Effector memory CD8-positive, alpha-beta T cell (primary cell): ENCODE measurements around the gene CTSF.

Experiments used
- ATAC-seq: fragments of 150-1000 bp; cut with Tn5 transposase; replicated peaks from 2 replicates; pipeline ENCODE4 v1.10.0; 2021; ENCODE audit warnings: mild to moderate bottlenecking, moderate library complexity
- DNase-seq, 3 experiments: peaks; one replicate each; pipeline ENCODE4 v3.0.0; 2021
- H3K27ac Mint-ChIP-seq, 2 donors: one replicate each; pipeline ENCODE4 v1.8.0; 2022; ENCODE audit warnings: mild to moderate bottlenecking in 2 of 2, mixed read lengths in 2 of 2, moderate library complexity in 2 of 2
- H3K27me3 Mint-ChIP-seq, 2 donors: one replicate each; pipeline ENCODE4 v1.8.0; 2022; ENCODE audit warnings: mixed read lengths in 2 of 2
- H3K36me3 Mint-ChIP-seq: one replicate; pipeline ENCODE4 v1.8.0; 2022; ENCODE audit warnings: mild to moderate bottlenecking, moderate library complexity, mixed read lengths; ENCODE audit not compliant: insufficient read depth
- H3K4me1 Mint-ChIP-seq, 2 donors: one replicate each; pipeline ENCODE4 v1.8.0; 2022; ENCODE audit warnings: low read depth in 2 of 2, mixed read lengths in 2 of 2
- H3K4me3 Mint-ChIP-seq, 2 donors: one replicate each; pipeline ENCODE4 v1.8.0; 2022; ENCODE audit warnings: mild to moderate bottlenecking in 2 of 2, mixed read lengths in 2 of 2, moderate library complexity in 2 of 2
- H3K9me3 Mint-ChIP-seq, 2 donors: one replicate each; pipeline ENCODE4 v1.8.0; 2022; ENCODE audit warnings: mixed read lengths in 2 of 2

CTSF gene

DNA sequence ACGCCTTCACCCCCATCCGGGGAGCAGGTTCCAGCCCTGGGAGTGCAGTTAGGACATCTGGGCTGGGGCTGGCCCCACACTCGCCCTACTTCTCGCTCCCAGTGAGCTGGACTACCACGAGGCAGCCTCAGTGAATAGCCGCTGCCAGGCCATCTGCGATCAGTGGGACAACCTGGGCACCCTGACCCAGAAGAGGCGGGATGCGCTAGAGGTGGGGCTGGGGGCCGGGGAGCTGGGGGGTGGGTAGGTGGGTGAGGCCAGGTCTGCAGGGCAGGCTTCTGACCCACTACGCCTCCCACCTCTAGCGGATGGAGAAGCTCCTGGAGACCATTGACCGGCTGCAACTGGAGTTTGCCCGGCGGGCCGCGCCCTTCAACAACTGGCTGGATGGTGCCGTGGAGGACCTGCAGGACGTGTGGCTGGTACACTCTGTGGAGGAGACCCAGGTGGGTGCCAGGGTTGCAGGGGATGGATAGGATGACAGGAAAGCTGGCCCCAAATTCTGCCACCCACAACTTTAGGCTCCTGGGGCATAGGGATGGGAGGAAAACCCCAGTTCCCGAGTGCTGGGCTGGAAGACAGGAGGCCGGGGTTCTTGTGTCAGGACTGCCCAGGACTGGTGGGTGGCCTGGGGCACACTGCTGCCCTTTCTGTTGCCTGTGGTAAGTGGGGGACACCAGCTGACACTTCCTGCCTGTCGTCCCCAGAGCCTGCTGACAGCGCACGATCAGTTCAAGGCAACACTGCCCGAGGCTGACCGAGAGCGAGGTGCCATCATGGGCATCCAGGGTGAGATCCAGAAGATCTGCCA, 8.3 kb downstream of the CTSF start:
- Mint-ChIP-seq H3K4me3 (no peak overlapping the region), H3K36me3 (peaks cover 4% of the 10 kb centered on the region), H3K27me3 (peaks cover 0 to 7% of the 10 kb centered on the region in 2 donors), H3K4me1 (no peaks in the 10 kb centered on the region), H3K9me3 (no peaks in the 10 kb centered on the region), H3K27ac (no peak overlapping the region)
- DNase-seq: no peak
- no peak for ATAC-seq

DNA sequence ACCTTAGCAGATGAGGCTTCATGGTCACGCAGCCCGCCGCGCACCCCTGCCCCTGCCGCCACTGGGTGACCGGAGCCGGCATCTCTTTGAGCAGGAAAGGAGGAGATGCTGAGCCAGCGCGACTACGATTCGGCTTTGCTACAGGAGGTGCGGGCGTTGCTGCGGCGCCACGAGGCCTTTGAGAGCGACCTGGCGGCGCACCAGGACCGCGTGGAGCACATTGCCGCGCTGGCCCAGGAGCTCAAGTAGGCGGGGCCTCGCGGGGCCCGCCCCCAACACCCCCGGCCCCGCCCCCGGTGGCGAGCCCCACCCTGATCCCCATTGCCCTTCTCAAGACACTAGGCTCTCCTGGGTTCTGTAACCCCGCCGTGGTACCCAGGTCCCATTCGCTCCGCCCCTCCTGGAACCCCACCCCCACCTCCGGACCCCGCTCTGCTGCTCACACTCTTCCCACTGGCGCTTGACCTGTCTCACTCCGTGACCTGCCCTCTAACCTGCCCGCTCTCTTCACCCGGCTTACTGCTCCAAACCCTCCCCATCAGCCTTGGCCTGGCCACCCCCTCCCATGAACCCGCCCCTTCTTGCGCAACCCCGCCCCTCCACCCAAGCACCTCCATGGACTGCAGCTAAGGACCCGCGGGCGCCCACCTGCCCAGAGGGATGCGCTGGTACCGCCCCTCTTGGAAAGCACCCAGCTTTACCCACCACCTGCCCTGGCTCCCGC, 9.1 kb downstream of the CTSF start:
- ATAC-seq (peak; percentile 80), DNase-seq (no peak)
- H3K4me1 Mint-ChIP-seq: no peaks in the 10 kb centered on the region
- peak overlapping the region in 1 of 2 donors; percentile 42 for H3K4me3 Mint-ChIP-seq
- no peaks in the 10 kb centered on the region for H3K9me3 Mint-ChIP-seq
- no peak overlapping the region for H3K27ac Mint-ChIP-seq
- peaks cover 4% of the 10 kb centered on the region for H3K36me3 Mint-ChIP-seq
- H3K27me3 Mint-ChIP-seq: peaks cover 0 to 7% of the 10 kb centered on the region in 2 donors

DNA sequence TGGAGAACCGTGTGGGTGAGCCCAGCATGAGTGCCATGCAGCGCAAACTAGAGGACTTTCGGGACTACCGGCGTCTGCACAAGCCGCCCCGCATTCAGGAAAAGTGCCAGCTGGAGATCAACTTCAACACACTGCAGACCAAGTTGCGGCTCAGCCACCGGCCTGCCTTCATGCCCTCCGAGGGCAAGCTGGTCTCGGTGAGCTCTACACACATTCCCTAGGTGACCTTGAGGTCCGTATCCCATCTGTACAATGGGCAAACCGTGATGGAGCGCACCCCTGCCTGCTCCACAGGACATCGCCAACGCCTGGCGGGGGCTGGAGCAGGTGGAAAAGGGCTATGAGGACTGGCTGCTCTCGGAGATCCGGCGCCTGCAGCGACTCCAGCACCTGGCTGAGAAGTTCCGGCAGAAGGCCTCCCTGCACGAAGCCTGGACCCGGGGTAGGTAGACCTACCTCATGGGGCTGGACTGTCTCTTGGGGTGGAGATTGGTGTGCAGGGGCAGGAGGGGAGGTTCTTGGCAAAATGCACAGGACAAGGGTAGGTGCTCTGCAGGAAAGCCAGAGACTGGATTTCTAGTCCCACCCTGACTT, 10.6 kb downstream of the CTSF start:
- no peak for ATAC-seq

DNA sequence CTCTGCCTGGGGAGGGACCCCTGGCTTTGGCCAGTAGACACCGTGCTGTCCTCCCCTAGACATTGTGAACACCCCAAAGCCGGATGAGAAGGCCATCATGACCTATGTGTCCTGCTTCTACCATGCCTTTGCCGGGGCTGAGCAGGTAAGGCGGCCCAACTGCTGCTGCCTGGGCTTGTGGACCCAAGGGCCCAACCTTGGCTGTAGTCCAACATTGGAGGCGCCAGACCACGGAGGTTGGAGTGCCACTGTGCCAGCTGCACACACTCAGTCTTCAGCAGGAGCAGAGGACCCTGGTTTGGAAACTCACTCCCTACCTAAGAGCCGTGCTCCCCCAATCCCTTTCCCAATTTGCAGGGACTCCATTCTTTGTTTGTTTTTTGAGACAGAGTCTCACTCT, 12.3 kb downstream of the CTSF start:
- no peak for DNase-seq
- Mint-ChIP-seq H3K27me3 (peaks cover 0 to 7% of the 10 kb centered on the region in 2 donors), H3K9me3 (no peaks in the 10 kb centered on the region), H3K4me1 (no peaks in the 10 kb centered on the region), H3K27ac (no peak overlapping the region), H3K4me3 (no peak overlapping the region), H3K36me3 (peaks cover 4% of the 10 kb centered on the region)
- no peak for ATAC-seq

More for the DNA sequence above, 10.6 kb downstream of the CTSF start:
- Mint-ChIP-seq H3K9me3 (no peaks in the 10 kb centered on the region), H3K36me3 (peaks cover 4% of the 10 kb centered on the region), H3K4me3 (no peak overlapping the region), H3K27me3 (peaks cover 0 to 7% of the 10 kb centered on the region in 2 donors), H3K4me1 (no peaks in the 10 kb centered on the region), H3K27ac (no peak overlapping the region)
- no peak for DNase-seq

DNA sequence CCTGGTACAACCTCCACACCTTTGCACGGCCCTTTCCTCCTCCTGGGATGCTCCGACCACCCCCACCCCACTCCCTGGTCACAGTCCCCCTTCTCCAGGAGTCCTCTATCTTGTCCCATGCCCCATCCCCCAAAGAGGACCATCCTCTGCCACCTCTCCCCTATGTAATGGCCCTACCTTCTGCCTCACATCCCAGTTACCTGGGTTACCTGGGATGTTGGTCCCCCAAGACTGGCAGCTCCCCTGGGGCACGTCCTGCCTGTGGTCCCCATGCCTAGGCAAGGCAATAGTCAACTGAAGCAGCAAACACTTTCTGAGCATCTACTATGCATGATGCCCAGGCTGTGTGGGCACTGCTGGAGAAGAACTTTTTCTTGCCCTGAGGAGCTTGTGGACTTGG, 13.0 kb downstream of the CTSF start:
- Mint-ChIP-seq H3K27me3 (peaks cover 0 to 7% of the 10 kb centered on the region in 2 donors), H3K4me1 (no peaks in the 10 kb centered on the region), H3K27ac (no peak overlapping the region), H3K36me3 (peaks cover 4% of the 10 kb centered on the region), H3K4me3 (no peak overlapping the region), H3K9me3 (no peaks in the 10 kb centered on the region)
- DNase-seq (no peak), ATAC-seq (no peak)

DNA sequence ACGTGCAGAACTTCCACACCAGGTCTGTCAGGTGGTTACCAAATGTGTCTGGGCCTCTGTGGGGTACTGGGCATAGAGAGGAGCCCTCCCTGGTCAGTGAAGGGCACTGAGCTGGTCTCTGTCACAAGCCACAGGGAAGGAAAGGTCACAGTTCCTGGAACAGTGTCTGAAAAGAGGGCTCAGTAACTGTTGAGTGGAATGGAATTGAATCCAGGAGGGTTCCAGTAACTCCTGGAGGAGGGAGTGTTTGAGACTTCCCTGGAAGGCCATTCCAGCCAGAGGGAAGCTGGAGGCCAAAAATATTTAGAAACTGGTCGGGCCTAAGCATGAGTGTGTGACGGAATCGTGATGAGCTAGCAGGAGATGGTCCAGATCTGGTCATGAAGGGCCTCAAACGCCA, 13.8 kb downstream of the CTSF start:
- H3K36me3 Mint-ChIP-seq: peaks cover 4% of the 10 kb centered on the region
- no peak overlapping the region for H3K4me3 Mint-ChIP-seq
- H3K4me1 Mint-ChIP-seq: no peaks in the 10 kb centered on the region
- peaks cover 0 to 7% of the 10 kb centered on the region in 2 donors for H3K27me3 Mint-ChIP-seq
- no peak overlapping the region for H3K27ac Mint-ChIP-seq
- no peaks in the 10 kb centered on the region for H3K9me3 Mint-ChIP-seq
- DNase-seq (no peak), ATAC-seq (no peak)

DNA sequence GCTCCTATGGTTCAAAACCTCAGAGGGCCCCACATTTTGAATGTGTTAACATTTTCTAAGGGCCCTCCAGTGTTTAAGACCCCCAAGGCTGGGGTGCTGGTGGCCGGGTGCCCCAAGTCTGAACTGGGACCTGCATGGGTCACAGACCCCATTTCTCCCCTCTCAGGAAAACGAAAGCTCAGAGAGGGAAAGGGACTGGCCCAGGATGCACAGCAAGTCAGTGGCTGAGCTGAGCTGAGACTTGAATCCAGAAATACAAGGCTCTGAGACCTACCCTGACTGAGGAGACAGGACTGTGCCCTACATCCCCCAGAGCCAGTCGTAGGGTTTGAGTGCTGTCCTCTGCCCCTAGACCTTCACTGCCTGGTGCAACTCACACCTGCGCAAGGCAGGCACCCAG, 17.5 kb downstream of the CTSF start:
- DNase-seq (no peak), ATAC-seq (no peak)
- Mint-ChIP-seq H3K4me1 (peaks cover 3 to 6% of the 10 kb centered on the region in 2 donors), H3K4me3 (no peak overlapping the region), H3K9me3 (no peaks in the 10 kb centered on the region), H3K27me3 (no peaks in the 10 kb centered on the region), H3K27ac (no peak overlapping the region), H3K36me3 (no peaks in the 10 kb centered on the region)

DNA sequence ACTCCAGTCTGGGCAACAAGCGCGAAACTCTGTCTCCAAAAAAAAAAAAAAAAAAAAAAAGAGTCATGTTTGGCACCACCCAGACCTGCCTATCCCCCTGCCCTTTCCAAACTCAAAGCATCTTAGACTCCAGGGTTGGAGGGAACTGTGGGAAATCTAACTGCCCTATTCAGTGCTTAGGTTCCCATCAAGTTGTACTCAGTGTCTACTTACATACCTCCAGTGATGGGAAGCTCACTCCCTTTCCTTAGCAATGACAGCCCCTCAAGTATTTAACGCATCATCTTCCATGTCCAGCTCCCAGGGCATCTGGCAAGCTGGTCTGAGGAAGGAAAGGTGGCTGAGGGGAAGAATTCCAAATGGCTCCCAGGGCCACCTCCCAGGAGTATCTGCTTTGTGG, 18.7 kb downstream of the CTSF start:
- H3K9me3 Mint-ChIP-seq: no peaks in the 10 kb centered on the region
- DNase-seq: no peak
- no peaks in the 10 kb centered on the region for H3K27me3 Mint-ChIP-seq
- H3K4me1 Mint-ChIP-seq: peaks cover 6 to 11% of the 10 kb centered on the region in 2 donors
- no peaks in the 10 kb centered on the region for H3K36me3 Mint-ChIP-seq
- no peak overlapping the region for H3K27ac Mint-ChIP-seq
- no peak for ATAC-seq
- no peak overlapping the region for H3K4me3 Mint-ChIP-seq

DNA sequence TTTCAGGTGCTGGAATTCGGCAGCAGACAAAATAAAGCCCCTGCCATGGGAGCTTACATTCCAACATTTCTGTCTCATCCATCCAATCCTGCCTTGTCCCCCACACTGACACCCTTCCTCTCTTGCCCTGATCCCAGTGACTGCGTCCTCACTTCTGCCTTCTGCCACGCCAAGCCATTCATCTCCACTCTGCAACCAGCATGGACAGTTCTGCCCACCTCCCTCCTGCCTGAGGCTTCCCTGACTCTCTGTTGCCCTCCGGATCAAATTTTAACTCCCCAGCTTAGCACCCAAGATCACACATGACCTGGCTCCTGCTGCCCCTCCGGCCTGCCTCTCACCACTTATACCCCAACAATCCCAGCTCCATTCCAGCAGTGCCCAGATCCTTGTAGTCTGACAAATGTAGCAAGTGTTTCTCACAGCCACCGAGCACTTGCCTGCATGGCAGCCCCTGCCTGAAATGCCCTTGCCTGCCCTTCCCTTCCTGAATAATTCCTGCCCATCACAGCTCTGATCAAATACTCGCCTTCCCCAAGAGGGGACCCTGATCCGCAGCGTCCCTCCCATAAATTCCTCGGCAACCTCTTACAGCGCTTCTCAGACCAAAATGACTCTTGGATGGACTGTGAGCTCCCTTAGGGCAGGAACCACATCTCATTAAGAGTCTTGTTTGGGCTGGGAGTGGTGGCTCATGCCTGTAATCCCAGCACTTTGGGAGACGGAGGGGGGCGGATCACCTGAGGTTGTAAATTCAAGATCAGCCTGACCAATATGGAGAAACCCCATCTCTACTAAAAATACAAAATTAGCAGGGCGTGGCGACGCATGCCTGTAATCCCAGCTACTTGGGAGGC, 19.4 kb downstream of the CTSF start:
- Mint-ChIP-seq H3K4me1 (peaks cover 11 to 16% of the 10 kb centered on the region in 2 donors), H3K27ac (peak overlapping the region in 1 of 2 donors; percentile 35), H3K4me3 (no peak overlapping the region), H3K9me3 (no peaks in the 10 kb centered on the region), H3K27me3 (no peaks in the 10 kb centered on the region), H3K36me3 (no peaks in the 10 kb centered on the region)
- ATAC-seq (no peak), DNase-seq (no peak)

DNA sequence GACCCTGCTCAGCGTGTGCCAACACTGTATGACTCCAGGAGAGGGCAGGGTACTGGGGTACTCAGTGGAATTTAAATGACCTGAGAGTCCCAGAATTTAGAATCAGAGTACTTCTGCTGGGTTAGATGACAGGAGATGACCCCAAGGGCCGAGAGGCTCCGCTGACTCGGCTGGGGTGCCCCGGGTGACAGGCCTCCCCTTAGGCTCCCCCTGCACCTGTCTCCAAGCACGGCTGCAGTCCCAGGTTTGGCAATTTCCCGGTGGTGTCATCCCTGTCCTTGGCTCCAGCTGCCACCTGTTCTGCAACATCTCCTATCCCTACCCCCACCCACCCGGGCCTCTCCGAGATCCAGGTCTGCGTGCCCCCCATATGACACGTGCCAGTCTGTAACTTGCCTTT, 20.4 kb downstream of the CTSF start:
- Mint-ChIP-seq H3K27ac (no peak overlapping the region), H3K36me3 (no peaks in the 10 kb centered on the region), H3K4me1 (peaks cover 21 to 24% of the 10 kb centered on the region in 2 donors), H3K4me3 (peak overlapping the region; percentile 41 to 89), H3K27me3 (no peaks in the 10 kb centered on the region), H3K9me3 (no peaks in the 10 kb centered on the region)
- ATAC-seq: no peak
- DNase-seq: no peak

DNA sequence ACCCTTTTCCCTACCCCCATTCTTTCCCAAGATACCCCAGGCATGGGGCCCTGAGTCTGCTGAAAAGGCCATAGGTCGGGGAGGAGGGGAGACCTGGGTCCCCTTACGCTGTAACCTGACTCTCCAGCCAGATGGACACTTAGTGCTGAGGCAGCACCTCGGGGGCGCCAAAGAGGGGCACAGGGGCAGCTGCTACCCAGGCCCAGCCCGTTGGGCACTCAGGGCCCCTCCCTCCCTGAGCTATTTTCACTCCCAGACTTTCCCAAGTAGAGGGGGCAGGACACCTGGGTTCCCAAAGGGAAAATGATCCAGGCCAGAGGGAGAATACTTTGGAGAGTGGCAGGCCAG, 20.8 kb downstream of the CTSF start:
- Mint-ChIP-seq H3K27ac (no peak overlapping the region), H3K36me3 (no peaks in the 10 kb centered on the region), H3K9me3 (no peaks in the 10 kb centered on the region), H3K4me3 (peak overlapping the region; percentile 41 to 89), H3K27me3 (no peaks in the 10 kb centered on the region), H3K4me1 (peaks cover 23 to 26% of the 10 kb centered on the region in 2 donors)
- ATAC-seq (no peak), DNase-seq (no peak)

DNA sequence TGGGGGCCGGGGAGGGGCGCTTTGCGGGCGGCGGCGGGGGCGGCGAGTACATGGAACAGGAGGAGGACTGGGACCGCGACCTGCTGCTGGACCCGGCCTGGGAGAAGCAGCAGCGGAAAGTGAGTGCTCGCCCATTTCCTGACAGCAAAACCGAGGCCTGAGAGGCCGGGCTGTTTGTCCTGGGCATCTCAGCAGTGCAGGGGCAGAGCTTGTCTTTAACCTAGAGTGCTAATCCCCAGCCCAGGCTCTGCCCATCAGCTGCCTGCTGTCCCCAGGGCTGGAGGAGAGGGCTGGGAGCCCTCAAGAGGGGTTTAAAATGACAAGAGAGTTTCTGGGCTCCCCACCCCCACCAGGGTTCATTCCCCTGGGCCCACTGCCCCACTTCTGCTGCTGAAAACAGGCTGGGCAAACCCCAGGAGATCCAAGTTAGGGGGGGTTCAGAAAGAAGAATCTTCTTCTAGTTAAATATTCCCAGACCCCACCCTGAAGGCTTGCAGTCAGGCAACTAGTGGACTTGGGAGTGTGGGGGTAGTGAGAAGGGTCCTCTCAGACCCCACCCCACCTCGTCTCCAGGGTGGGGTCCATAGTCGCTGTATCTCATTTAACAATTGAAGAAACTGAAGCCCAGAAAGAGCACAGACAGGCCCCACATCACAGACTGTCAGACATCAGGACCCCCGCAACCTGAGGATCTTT, 21.3 kb downstream of the CTSF start:
- H3K36me3 Mint-ChIP-seq: no peaks in the 10 kb centered on the region
- H3K27me3 Mint-ChIP-seq: no peaks in the 10 kb centered on the region
- peak overlapping the region; percentile 86 to 93 for H3K27ac Mint-ChIP-seq
- no peaks in the 10 kb centered on the region for H3K9me3 Mint-ChIP-seq
- peak overlapping the region; percentile 89 to 94 for H3K4me3 Mint-ChIP-seq
- ATAC-seq (no peak), DNase-seq (no peak)
- H3K4me1 Mint-ChIP-seq: peaks cover 28 to 31% of the 10 kb centered on the region in 2 donors
